K562 (cell line): ENCODE measurements around the gene PRAMEF33. TPM values are rescaled to one million over a fixed set of nuclear protein-coding genes. Genes with fewer than 3 reads are reported as not detected.
A peak's percentile ranks its signal among the peaks of the same experiment; 100 is the strongest.
"Not testable (repeated sequence)": the region's sequence is repeated elsewhere in the genome, so short reads cannot be mapped to it uniquely, and the experiment has no call there.

Source experiments
- ATAC-seq: fragments of 200-7000 bp; cut with Tn5 transposase; 3 replicates; pipeline ENCODE4 v1.9.1; 2020; ENCODE audit warnings: moderate library complexity
- BruUV-seq: library from RNA; stranded (reverse); fragments of 400-500 nt; replicated peaks from 2 replicates; lab custom pipeline; 2021; lab: Mats Ljungman, UMichigan
- CTCF ChIA-PET: fragments of 300-600 bp; formaldehyde crosslinking; extraction: SDS; loops from one replicate; lab custom pipeline; 2021; ENCODE audit warnings: low intra/inter-chr PET ratio; lab: Yijun Ruan, JAX
- POLR2A ChIA-PET: fragments of 300-600, 350-650 bp; sonication (Branson Sonifier 250); formaldehyde crosslinking; extraction: SDS; loops from one replicate; lab custom pipeline; 2021; ENCODE audit warnings: antibody characterized with exemption, inconsistent platforms; lab: Yijun Ruan, JAX
- DNase-seq, 4 experiments: peaks; one replicate each; pipeline versions ENCODE4 v3.0.0 to v3.0.0-alpha.2; 2011 to 2018; ENCODE audit warnings: low spot score in 3 of 4, mixed read lengths in 3 of 4; ENCODE audit errors: extremely low read depth in 1 of 4
- FAIRE-seq: peaks from 2 replicates; lab custom pipeline; 2011; peaks lifted over from hg19 to GRCh38; lab: Jason Lieb, UNC
- H2AFZ ChIP-seq: 2 replicates; pipeline ENCODE4 v1.6.0; 2011; ENCODE audit warnings: low read depth, low read length, control low read depth, inconsistent platforms
- H3K27ac ChIP-seq: fragments of 200-600 bp; 3 replicates; pipeline ENCODE4 v1.8.0; 2011; ENCODE audit warnings: low read depth, mild to moderate bottlenecking, control low read depth, inconsistent platforms, low read length, moderate library complexity, mixed read lengths; ENCODE audit errors: extremely low read depth
- H3K27me3 ChIP-seq, 2 experiments: fragments of 300-600 bp in 1 of 2; 2 replicates in 1 of 2; 3 replicates in 1 of 2; pipeline versions ENCODE4 v1.6.0 to v1.8.0; 2011; ENCODE audit warnings: inconsistent platforms in 2 of 2, low read length in 2 of 2, mild to moderate bottlenecking in 1 of 2, mixed read lengths in 1 of 2, moderate library complexity in 1 of 2; ENCODE audit not compliant: control insufficient read depth in 2 of 2, insufficient read depth in 2 of 2
- H3K36me3 ChIP-seq: fragments of 300-600 bp; 3 replicates; pipeline ENCODE4 v1.8.0; 2011; ENCODE audit warnings: mild to moderate bottlenecking, low read length, inconsistent platforms; ENCODE audit not compliant: control insufficient read depth, insufficient read depth
- H3K4me1 ChIP-seq, 2 experiments: fragments of 200-600 bp in 1 of 2; replicated peaks in 1 of 2; 2 replicates in 1 of 2; 3 replicates in 1 of 2; pipeline versions ENCODE4 v1.5.1 to v1.8.0; 2011; ENCODE audit warnings: inconsistent platforms in 2 of 2, low read length in 2 of 2, mild to moderate bottlenecking in 1 of 2, mixed read lengths in 1 of 2, moderate library complexity in 1 of 2; ENCODE audit not compliant: control insufficient read depth in 2 of 2, insufficient read depth in 2 of 2
- H3K4me2 ChIP-seq: 2 replicates; pipeline ENCODE4 v1.6.1; 2011; ENCODE audit warnings: low read length, control low read depth, inconsistent platforms, mixed read lengths; ENCODE audit not compliant: insufficient read depth
- H3K4me3 ChIP-seq: fragments of 200-600 bp; sonication (generic), shearing (Covaris generic); 2 replicates; pipeline ENCODE4 v1.5.1; 2016; ENCODE audit warnings: control low read depth, inconsistent platforms
- H3K79me2 ChIP-seq: fragments of 200-600 bp; 3 replicates; pipeline ENCODE4 v1.8.0; 2011; ENCODE audit warnings: low read length, inconsistent platforms; ENCODE audit not compliant: control insufficient read depth, insufficient read depth
- H3K9ac ChIP-seq, 2 experiments: 2 replicates each; pipeline versions ENCODE4 v1.6.0 to v1.6.1; 2011; ENCODE audit warnings: low read depth in 2 of 2, low read length in 2 of 2, control low read depth in 1 of 2, inconsistent platforms in 1 of 2, mild to moderate bottlenecking in 1 of 2, mixed read lengths in 1 of 2; ENCODE audit not compliant: insufficient read depth in 1 of 2
- H3K9me1 ChIP-seq: one replicate; pipeline ENCODE4 v1.6.0; 2011; ENCODE audit warnings: inconsistent platforms, mild to moderate bottlenecking, low read length, moderate library complexity; ENCODE audit not compliant: control insufficient read depth, insufficient read depth
- H3K9me3 ChIP-seq: replicated peaks from 2 replicates; pipeline ENCODE4 v1.5.1; 2011; ENCODE audit warnings: low read depth, low read length, inconsistent platforms; ENCODE audit not compliant: control insufficient read depth, insufficient read depth
- H4K20me1 ChIP-seq: replicated peaks from 2 replicates; pipeline ENCODE4 v1.6.1; 2011; ENCODE audit warnings: low read length, inconsistent platforms, mixed read lengths; ENCODE audit not compliant: control insufficient read depth, insufficient read depth
- WGBS: fragments of 100-300 bp; shearing (Covaris generic); methylation state at CpG from one replicate; pipeline ENCODE4 v1.1.6; 2016; ENCODE audit warnings: low coverage, mixed read lengths; ENCODE audit not compliant: insufficient coverage; ENCODE audit errors: missing lambda C conversion rate; 5-methylcytosine and 5-hydroxymethylcytosine counted together
- in situ Hi-C: fragments of 300-500 bp; cut with MboI; formaldehyde crosslinking; loops from 4 replicates; pipeline ENCODE4 v1.15.0; 2018; ENCODE audit warnings: inconsistent platforms, mixed read lengths
- intact Hi-C: fragments of 100-400 bp; cut with micrococcal nuclease; formaldehyde crosslinking; loops from 2 replicates; pipeline ENCODE4 v1.14.2; 2022
- polyA plus RNA-seq, 8 experiments: library from polyadenylated mRNA; depleted of rRNA in 4 of 8; stranded (reverse) in 5 of 8; unstranded in 3 of 8; fragments of >200 nt; fragmentation: Nextera tagmentation in 2 of 8; fragmentation: Illumina TruSeq in 1 of 8; extraction: Ambion mirVana in 2 of 8; extraction: Trizol in 1 of 8; gene quantifications; 2 replicates each; pipeline versions ENCODE4 v1.2.1 to v1.2.3, GENCODE V29; 2011 to 2014; ENCODE audit warnings: inconsistent platforms in 1 of 8, missing spikeins in 1 of 8
- total RNA-seq, 7 experiments: library from RNA; depleted of rRNA in 6 of 7; stranded (reverse); fragments of >200 nt in 6 of 7; fragmentation: Illumina TruSeq in 2 of 7; extraction: Trizol in 2 of 7; gene quantifications; 2 replicates each; pipeline versions ENCODE4 v1.2.1 to v1.2.3, GENCODE V29; 2011 to 2021; ENCODE audit warnings: low replicate concordance in 1 of 7

The PRAMEF33 gene
- total and polyA plus RNA-seq, 9 of the 15 experiments (the other 6 are each of a cell fraction or from before 2014, with no cell fraction given): not detected

GRCh38 chr1:13315281-13315680 lies 11.9 kb downstream of the PRAMEF33 start, which contains the start of gene PRAMEF15:
Gene PRAMEF15 (plus strand): TSS chr1:13315581. CDS start chr1:13318408, 2,827 bp downstream.
- H3K9me1 ChIP-seq, ATAC-seq, H3K79me2 ChIP-seq, BruUV-seq, in situ Hi-C loops, H3K27ac ChIP-seq, CTCF ChIA-PET, H2AFZ ChIP-seq, H3K4me2 ChIP-seq, DNase-seq, H3K4me1 ChIP-seq, intact Hi-C loops, H3K9me3 ChIP-seq, H3K36me3 ChIP-seq, H3K9ac ChIP-seq, H3K4me3 ChIP-seq, POLR2A ChIA-PET, H4K20me1 ChIP-seq, H3K27me3 ChIP-seq, FAIRE-seq: not testable (repeated sequence)
- WGBS: 0% methylated on average over 2 of the region's 4 CpGs

- H3K9me1 ChIP-seq, H4K20me1 ChIP-seq, CTCF ChIA-PET, H3K36me3 ChIP-seq, ATAC-seq, H3K4me1 ChIP-seq, H3K4me2 ChIP-seq, DNase-seq, H3K27ac ChIP-seq, H2AFZ ChIP-seq, BruUV-seq, H3K27me3 ChIP-seq, H3K79me2 ChIP-seq, FAIRE-seq, H3K9me3 ChIP-seq, H3K9ac ChIP-seq, intact Hi-C loops, POLR2A ChIA-PET, H3K4me3 ChIP-seq: not testable (repeated sequence)
- WGBS: 0% methylated on average over 8 of the region's 8 CpGs
- in situ Hi-C loops: loop anchor here (5.0 to 10.0 kb wide), 2 partner anchors 318 to 550 kb away; partner anchors contain the start of gene PRAMEF1
Measured at GRCh38 chr1:13342496-13342895, 39.2 kb downstream of the PRAMEF33 start.

DNA sequence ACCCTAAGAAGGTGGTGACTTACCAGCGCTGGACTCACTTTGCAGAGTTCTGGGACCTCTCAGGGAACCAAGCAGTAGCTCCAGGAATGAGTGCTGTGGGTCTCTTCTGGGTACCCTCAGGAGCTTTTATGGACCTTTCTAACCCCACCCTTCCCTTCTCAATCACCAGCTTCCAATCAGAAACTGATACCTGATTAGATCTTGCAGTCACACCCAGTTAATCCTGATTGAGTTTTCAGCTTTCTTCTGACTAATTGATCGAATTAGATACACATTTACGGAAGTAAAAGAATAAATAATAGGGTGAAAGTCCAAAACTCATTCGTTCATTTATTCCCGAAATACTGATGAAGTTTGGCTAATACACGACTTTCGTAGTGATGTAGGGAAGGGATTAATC lies 43.7 kb downstream of the PRAMEF33 start, which contains the start of gene PRAMEF14:
PRAMEF14 (minus strand) TSS at position 101 of the 400 bp plus-strand sequence. CDS start 1,820 bp downstream, outside the sequence.
- H3K9ac ChIP-seq, H3K4me2 ChIP-seq, DNase-seq, H3K4me3 ChIP-seq, H3K27me3 ChIP-seq, H3K27ac ChIP-seq, H3K4me1 ChIP-seq, ATAC-seq, H3K79me2 ChIP-seq, intact Hi-C loops, H4K20me1 ChIP-seq, H3K9me3 ChIP-seq, POLR2A ChIA-PET, H2AFZ ChIP-seq, CTCF ChIA-PET, FAIRE-seq, H3K9me1 ChIP-seq, H3K36me3 ChIP-seq, BruUV-seq: not testable (repeated sequence)
- WGBS: 0% methylated on average over 7 of the region's 7 CpGs
- in situ Hi-C loops: loop anchor here (10.0 kb wide), 1 partner anchor 322 kb away; no protein-coding TSS in a partner anchor

GRCh38 chr1:13353476-13353875 lies 50.1 kb downstream of the PRAMEF33 start:
- H3K36me3 ChIP-seq, H3K27me3 ChIP-seq, H4K20me1 ChIP-seq, H3K4me1 ChIP-seq, H3K4me2 ChIP-seq, FAIRE-seq, CTCF ChIA-PET, H3K9me3 ChIP-seq, H3K9ac ChIP-seq, H3K9me1 ChIP-seq, intact Hi-C loops, in situ Hi-C loops, H3K79me2 ChIP-seq, BruUV-seq, H3K4me3 ChIP-seq, H2AFZ ChIP-seq, H3K27ac ChIP-seq, POLR2A ChIA-PET, ATAC-seq: not testable (repeated sequence)
- 0% methylated on average over 4 of the region's 8 CpGs for WGBS
- peak in 1 of 4 experiments; percentile 12 for DNase-seq
